Measurements from ENCODE around the gene CIAO3.

CIAO3 gene

DNA sequence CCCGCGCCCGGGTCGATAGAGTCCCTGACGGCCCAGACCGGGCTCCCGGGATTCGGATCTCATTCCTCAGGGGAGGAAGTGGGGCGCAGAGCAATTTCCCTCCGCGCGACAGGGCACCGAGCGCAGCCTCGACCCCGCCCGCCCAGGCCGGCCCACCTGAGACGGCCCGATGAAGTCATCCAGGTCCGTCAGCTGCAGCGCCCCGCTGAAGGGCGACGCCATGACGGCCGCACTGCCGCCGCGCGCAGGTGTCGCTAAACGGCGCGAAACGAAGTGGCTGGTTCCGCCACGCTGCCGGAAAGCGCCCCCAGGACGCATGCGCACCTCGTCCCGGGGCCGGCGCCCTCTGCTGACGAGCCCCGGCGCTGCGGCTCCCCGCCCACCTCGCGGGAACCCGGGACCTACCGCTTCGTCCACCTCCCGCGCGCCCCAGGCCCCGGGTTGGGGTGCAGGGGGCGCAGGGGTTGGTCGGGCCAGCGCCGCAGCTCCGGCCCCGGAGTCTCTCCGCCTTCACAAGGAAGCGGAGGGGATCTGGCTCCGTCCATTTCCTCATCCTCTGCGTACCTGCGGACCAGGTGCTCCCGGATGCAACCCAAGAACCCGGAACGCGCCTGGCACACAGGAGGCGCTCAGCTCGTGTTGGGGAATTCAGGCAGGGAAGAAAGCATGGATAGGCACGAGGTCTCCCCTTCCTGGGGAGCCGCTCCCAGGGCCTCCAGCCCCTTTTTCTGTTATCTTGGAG, at the start of gene CIAO3:
CIAO3 (minus strand) TSS at position 234 of the 742 bp plus-strand sequence; CDS start at position 222, 12 bp downstream.
- peak; percentile 89 for DNase-seq
- in situ Hi-C loops (cut with MboI; ENCODE audit: low pct_unique_long_range_greater_than_20kb, low sequenced_read_pairs): no loop called here

DNA sequence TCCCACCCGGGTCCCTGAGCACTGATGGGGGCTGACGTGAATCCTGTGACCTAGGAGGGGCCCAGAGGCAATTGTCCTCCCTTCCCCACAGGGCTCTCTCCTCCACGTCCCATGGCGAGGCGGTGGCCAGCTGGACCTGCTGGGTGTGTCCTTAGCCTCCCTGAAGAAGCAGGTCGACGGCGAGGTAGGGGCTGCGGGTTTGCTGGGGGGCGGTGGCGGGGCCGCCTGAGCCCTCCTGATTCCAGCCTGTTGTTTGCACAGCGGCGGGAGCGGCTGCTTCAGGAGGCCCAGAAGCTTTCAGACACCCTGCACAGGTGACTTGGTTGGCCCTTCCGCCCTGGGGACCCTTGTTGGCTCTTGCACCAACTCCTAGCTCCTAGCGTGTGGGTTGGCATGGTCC, 49.3 kb upstream of the CIAO3 start:
- in situ Hi-C loops (cut with MboI; ENCODE audit: low pct_unique_long_range_greater_than_20kb, low sequenced_read_pairs): no loop called here

DNA sequence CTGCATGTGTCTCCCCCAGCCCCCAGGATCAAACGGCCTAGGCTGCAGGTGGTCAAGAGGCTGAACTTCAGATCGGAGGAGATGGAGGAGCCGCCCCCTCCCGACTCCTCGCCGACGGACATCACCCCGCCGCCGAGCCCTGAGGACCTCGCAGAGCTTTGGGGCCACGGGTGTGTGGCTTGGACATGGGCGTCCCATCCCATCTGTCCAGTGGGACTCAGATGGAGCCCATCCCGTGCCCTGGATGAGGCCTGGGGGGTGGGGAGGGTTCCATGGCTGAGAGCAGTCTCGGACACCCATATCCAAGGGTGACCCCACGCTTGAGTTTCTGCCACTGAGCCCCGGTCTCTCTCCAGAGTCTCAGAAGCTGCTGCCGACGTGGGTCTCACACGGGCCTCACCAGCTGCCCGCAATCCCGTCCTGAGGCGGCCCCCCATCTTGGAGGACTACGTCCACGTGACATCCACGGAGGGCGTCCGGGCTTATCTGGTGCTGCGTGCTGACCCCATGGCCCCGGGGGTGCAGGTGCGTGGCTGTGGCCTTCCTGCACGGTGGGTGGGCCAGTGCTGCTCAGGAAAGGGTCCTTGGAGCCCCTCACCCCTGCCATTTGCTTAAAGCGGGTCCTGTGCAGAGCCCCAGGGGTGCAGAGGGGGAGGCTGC, 48.5 kb upstream of the CIAO3 start:
- DNase-seq: no peak
- in situ Hi-C loops (cut with MboI; ENCODE audit: low pct_unique_long_range_greater_than_20kb, low sequenced_read_pairs): loop anchor here (10.0 kb wide), 1 partner anchor 75 kb away; the partner anchor contains the start of gene METRN

More for the DNA sequence above, 49.3 kb upstream of the CIAO3 start:
- no peak for DNase-seq

DNA sequence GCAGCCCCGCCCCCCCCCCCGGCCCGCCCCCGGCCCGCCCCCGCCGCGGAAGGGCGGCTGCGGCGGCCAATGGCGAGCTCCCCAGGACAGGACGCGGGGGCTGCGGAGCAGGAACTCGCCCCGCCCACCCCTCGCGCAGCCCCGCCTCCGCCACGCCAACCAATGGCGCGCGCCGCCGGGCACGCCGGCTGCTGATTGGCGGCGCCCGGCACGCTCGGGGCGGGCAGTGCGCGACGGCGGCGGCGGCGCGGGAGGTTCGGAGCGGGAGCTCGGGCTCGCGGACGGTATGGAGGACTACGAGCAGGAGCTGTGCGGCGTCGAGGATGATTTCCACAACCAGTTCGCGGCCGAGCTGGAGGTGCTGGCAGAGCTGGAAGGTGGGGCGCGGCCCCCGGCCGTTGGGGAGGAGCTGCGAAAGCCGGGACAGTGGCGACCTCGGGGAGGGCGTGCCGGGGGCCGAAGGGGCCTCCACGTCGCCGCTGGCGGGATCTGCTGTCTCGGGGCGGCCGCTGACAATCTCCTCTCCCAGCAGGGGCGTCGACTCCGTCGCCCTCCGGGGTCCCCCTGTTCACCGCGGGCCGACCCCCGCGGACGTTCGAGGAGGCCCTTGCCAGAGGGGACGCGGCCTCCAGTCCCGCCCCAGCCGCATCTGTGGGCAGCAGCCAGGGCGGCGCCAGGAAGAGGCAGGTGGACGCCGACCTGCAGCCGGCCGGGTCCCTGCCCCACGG, 47.8 kb upstream of the CIAO3 start, which contains the start of gene CHTF18:
CHTF18 (plus strand) TSS at position 222 of the 728 bp plus-strand sequence; CDS start at position 287, 65 bp downstream.
- in situ Hi-C loops (cut with MboI; ENCODE audit: low pct_unique_long_range_greater_than_20kb, low sequenced_read_pairs): loop anchor here (10.0 kb wide), 1 partner anchor 74 kb away; the partner anchor contains the start of gene METRN
- DNase-seq: peak; percentile 77

DNA sequence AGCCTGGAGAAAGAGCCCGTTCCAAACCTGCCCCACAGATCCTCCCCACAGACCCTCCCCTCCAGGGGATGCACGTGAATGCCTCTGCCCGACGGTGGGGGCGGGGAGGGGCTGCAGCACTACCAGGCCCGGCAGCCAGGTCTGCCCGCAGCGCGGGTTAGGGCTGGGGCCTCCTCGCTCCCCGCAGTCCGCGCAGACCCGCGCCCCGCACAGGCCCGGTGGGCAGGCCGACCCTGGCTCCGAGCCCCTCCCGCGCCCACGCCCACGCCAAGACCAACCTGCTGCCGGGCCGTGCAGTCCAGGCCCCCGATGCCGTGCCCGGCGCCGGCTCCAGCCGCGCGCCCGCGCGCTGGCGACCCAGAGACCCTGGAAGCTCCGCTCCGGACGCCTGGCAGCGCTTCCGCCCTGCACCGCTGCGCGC, 47.2 kb upstream of the CIAO3 start, which contains the start of gene RPUSD1:
RPUSD1 (minus strand) TSS at position 404 of the 421 bp plus-strand sequence. CDS start 644 bp downstream, outside the sequence.
- in situ Hi-C loops (cut with MboI; ENCODE audit: low pct_unique_long_range_greater_than_20kb, low sequenced_read_pairs): loop anchor here (10.0 kb wide), 1 partner anchor 73 kb away; the partner anchor contains the start of gene METRN
- DNase-seq: no peak

DNA sequence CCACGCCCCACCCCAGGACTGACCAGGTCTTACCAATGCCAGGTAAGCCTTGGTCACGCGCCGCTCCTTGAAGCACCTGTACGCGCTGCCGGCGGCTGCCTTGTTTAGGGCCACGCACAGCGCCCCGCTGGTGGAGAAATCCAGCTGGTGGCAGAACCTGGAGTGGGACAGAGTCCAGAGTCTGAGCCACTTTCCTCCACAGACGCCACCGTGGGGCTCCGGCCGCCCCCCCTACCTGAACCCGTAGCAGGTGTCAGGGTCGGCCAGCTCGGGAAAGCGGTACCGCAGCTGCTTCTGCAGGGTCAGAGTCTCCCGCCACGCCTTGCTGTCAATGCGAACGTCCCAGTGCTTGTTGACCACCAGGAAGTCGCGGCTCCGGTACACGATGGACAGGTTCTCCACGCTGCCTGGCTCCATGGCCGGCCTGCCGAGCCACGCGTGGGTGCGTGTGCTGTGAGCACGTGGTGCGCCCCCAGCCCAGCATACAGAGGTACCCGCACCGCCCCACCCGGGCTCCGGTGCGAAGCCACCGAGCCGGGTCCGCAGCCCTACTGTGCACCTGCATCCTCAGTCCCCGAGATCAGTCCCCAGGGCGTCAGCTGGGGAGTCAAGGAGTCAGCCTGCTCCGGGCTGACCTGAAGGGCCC, 46.6 kb upstream of the CIAO3 start:
- in situ Hi-C loops (cut with MboI; ENCODE audit: low pct_unique_long_range_greater_than_20kb, low sequenced_read_pairs): loop anchor here (10.0 kb wide), 1 partner anchor 73 kb away; the partner anchor contains the start of gene METRN

DNA sequence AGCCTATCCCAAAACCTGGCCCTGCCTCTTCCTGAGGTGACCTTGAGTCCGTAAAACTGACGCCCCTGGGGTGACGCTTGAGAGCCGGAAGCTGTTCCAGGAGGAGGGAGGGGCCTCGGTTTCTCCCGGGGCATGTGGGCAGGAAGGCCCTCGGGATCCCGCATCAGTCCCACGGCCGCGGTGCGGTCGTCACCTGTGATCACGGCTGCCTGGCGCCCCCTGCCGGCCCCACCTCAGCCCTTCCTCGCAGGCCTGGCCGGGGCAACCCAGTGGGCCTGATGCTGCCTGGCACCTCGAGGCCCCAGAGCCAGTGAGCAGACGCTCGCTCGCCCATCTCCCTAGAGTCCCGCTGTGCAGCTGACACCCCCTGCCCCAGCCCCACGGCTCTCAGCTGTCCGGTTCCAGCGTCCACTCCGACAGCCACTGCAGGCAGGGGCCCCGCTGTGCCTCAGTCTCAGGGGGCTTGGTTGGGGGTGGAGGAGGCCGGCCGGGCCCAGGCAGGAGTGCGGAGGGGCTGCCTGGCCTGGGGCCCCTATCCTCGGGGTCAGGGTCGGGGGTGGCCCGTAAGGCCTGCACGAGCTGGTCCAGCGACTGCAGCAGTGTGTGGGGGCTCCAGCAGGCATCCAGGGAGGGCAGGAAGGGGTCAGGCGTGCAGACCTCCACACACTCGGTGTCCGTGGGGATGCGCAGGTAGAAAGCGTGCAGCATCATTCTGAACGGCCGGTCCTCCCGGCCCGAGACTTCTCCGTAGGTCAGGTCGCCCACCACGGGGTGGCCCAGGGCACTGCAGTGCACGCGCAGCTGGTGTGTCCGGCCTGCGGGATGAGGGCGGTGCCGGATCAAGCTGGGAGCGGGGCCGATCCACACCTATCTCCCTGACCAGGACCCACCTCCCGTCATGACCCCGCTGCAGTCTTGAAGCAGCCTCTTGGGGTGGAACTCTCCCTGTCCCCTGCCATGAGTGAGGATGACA, 45.1 kb upstream of the CIAO3 start:
- in situ Hi-C loops (cut with MboI; ENCODE audit: low pct_unique_long_range_greater_than_20kb, low sequenced_read_pairs): loop anchor here (10.0 kb wide), 1 partner anchor 71 kb away; the partner anchor contains the start of gene METRN
- DNase-seq: peak; percentile 70

More for the DNA sequence above, 46.6 kb upstream of the CIAO3 start:
- no peak for DNase-seq

DNA sequence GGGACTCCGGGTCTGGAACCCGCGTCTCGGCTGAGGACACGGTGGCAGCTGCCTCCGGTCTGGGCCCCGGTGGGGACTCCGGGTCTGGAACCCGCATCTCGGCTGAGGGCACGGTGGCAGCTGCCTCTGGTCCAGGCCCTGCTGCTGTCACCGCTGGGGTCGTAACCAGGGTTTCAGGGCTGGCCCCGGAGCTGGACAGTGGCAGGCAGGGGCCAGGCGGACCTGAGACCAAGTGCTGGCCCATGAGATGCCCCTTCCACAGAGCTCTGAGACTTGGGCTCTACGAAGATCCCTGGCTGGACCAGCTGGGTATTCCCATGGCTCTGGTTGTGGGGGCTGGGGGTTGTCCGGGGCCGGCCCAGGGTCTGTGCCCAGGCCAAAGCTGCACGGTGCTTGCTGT, 43.6 kb upstream of the CIAO3 start:
- no peak for DNase-seq
- in situ Hi-C loops (cut with MboI; ENCODE audit: low pct_unique_long_range_greater_than_20kb, low sequenced_read_pairs): loop anchor here (10.0 kb wide), 1 partner anchor 70 kb away; the partner anchor contains the start of gene METRN

DNA sequence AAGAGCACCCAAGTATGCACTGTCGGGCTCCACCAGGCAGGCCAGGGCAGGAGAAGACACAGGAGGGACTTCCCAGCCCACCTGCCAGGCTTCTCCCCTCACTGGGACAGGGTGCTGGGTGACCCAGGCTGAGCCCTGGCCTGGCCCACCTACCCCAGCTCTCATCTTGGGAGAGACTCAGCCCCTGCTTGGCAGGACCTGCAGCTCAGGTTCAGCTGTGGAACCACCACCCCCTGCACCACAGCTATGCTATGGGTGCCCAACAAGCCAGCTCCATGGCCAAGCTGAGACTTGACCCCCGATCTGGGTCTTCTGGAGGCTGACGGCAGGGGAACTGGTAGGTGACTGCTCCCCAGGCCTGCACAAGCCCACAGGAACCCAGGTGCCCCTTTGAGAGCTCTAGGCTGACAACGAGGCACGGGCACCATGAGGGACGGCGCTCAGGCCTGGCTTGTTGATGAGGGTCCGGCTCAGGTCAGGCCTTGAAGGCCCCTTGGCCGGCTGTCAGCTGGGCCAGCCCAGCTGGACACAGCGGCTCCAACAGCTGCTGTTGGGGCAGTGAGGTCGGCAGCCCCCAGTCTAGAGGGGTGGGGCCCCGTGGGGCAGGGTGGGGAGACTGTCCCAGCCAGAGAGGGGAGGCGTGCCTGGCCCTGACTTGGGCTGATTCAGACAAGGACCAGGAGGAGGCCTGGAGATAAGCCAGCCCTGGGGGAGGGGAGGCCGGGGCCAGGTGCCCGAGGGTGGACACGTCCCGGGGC, 42.8 kb upstream of the CIAO3 start:
- in situ Hi-C loops (cut with MboI; ENCODE audit: low pct_unique_long_range_greater_than_20kb, low sequenced_read_pairs): loop anchor here (10.0 kb wide), 1 partner anchor 69 kb away; the partner anchor contains the start of gene METRN
- DNase-seq: no peak

DNA sequence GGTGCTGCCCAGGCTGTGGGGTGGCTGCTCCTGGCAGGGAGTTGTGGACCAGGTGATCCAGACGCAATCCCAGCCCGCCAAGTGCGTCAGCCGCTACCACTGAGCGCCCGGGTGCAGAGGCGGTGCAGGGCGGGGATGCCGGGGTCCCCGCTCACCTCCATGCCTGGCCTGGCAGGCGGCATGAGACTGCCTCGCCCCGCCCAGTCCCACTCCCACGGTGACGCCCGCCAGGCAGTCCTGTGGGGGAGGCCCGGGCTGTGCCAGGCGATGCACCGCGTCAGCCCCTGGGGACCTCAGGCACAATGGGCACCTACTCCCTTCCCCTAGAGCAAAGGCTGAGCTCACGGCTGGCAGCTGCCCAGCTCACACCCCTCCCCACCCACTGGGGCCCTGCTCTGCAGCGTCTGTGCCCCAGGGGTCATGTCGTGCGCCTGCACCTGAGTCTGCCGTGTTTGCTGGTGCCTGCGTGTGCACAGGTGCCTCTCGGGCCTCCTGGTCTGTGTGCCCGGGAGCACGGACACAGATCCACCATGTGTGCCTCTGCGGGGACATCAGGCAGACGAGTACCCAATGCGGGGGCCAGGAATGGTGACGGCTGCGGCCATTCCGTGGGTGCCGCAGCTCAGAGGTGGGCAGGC, 42.1 kb upstream of the CIAO3 start:
- no peak for DNase-seq
- in situ Hi-C loops (cut with MboI; ENCODE audit: low pct_unique_long_range_greater_than_20kb, low sequenced_read_pairs): loop anchor here (10.0 kb wide), 1 partner anchor 68 kb away; the partner anchor contains the start of gene METRN

DNA sequence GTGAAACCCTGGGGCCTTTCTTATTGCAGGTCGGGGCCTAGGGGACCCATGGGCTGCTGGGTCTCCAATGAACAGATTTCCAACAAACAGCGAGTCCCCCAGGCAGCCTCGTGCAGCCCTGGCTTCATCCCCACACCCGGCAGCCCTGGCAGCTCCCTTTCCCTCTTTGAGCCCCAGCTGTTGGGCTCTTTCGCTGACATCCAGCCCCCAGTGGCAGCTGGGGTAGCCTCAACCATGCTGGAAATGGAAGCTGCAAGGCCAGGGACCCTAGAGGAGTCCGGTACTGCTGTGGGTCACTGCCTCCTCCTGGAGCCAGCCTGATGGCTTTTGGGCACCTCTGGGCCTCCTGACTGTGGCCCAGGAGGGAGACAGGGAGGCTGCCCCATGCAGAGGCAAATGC, 41.5 kb upstream of the CIAO3 start:
- in situ Hi-C loops (cut with MboI; ENCODE audit: low pct_unique_long_range_greater_than_20kb, low sequenced_read_pairs): loop anchor here (10.0 kb wide), 1 partner anchor 67 kb away; the partner anchor contains the start of gene METRN

DNA sequence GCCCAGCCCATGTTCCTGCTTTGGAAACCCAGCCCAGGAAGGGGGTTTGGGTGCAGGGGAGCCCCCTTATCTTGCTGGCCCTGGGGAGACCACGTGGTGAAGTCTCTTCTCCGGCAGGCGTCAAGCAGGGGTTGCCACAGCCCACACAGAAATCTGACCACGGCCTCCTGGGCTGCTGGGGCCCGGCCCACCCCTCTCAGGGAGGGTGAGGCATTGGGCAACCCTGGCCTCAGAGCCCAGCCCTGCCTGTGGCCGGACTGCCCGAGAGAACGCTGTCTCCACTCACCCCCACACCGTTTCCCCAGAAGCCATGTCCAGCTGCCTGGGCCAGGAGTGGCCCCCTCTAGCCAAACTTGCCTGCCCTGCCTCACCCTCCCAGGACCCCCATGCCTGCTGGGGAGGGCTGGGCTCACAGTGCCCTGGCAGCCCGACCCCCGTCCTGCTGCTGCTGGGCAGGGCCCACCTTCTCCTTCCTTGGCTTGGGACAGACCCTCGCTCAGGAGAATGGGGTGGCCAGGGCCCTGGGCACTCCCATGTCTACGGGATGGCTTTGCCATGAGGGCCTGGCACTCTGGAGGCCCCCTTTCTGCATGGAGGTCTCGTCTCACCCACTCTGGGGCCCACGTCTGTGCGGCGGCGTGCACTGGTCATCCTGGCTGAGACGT, 40.7 kb upstream of the CIAO3 start:
- in situ Hi-C loops (cut with MboI; ENCODE audit: low pct_unique_long_range_greater_than_20kb, low sequenced_read_pairs): loop anchor here (10.0 kb wide), 1 partner anchor 67 kb away; the partner anchor contains the start of gene METRN
- DNase-seq: no peak

More for the DNA sequence above, 41.5 kb upstream of the CIAO3 start:
- DNase-seq: no peak

DNA sequence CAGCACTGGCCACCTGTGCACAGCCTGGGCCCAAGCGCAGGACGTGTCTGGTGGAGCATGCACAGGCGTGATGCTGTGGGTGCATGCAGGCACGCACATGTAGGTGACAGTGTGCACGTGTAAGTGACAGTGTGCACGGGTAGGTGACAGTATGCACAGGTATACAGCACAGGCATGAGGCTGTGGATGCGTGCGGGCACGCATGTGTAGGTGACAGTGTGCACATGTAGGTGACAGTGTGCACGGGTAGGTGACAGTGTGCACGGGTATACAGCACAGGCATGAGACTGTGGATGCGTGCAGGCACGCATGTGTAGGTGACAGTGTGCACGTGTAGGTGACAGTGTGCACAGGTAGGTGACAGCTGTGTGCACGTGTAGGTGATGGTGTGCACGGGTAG, 39.5 kb upstream of the CIAO3 start:
- no peak for DNase-seq
- in situ Hi-C loops (cut with MboI; ENCODE audit: low pct_unique_long_range_greater_than_20kb, low sequenced_read_pairs): loop anchor here (10.0 kb wide), 1 partner anchor 65 kb away; the partner anchor contains the start of gene METRN

DNA sequence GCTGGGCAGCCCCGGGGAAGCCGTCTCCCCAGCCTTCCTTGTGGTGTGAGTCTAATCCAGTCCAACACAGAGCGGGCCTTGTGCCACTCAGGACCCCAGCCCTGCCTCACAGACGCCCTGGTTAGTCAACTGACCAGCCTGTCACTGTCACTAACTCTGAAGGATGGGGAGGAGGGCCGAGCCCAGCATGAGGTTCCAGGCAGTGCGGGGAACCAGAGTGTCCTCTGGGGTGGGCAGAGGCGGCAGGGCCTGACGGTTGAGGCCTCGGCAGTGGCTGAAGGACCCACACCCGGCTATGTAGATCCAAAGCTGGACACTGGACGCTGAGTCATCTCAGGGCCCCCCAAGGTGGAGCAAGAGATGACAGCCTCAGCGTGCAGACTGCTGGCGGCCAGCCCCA, 38.8 kb upstream of the CIAO3 start:
- in situ Hi-C loops (cut with MboI; ENCODE audit: low pct_unique_long_range_greater_than_20kb, low sequenced_read_pairs): no loop called here
- no peak for DNase-seq

DNA sequence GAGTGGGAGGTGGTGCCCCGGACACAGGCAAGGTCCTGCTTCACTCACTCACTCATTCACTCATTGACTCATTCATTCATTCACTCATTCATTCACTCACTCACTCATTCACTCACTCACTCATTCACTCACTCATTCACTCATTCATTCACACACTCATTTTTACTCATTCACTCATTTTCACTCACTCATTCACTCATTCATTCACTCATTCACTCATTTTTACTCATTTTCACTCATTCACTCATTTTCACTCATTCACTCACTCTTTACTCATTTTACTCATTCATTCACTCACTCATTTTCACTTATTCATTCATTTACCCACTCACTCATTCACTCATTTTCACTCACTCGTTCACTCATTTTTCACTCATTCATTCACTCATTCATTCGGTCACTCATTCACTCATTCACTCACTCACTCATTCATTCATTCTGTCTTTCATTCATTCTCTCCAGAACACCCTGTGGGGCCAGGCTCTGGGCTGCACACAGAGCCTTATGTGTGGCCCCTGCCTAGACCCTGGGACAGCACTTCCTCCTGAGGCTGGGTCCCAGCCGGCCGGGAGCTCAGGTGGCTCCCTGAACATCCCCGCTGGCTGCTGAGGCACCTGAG, 38.2 kb upstream of the CIAO3 start:
- in situ Hi-C loops (cut with MboI; ENCODE audit: low pct_unique_long_range_greater_than_20kb, low sequenced_read_pairs): no loop called here
- no peak for DNase-seq
